ENCODE results near the gene PYGO2. TPM values are rescaled to one million over a fixed set of nuclear protein-coding genes. Genes with fewer than 3 reads are reported as not detected.
A peak's percentile ranks its signal among the peaks of the same experiment; 100 is the strongest.

PYGO2 gene, protein sequence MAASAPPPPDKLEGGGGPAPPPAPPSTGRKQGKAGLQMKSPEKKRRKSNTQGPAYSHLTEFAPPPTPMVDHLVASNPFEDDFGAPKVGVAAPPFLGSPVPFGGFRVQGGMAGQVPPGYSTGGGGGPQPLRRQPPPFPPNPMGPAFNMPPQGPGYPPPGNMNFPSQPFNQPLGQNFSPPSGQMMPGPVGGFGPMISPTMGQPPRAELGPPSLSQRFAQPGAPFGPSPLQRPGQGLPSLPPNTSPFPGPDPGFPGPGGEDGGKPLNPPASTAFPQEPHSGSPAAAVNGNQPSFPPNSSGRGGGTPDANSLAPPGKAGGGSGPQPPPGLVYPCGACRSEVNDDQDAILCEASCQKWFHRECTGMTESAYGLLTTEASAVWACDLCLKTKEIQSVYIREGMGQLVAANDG
- polyA plus RNA-seq: 10 to 100 TPM; 22.1 to 34.7 (median 24.8) TPM
- long read RNA-seq, donor 1: 0 reads
- long read RNA-seq, donor 2, transcript PYGO2-202 (3 exons, 3,146 nt): major isoform, 10 of 10 reads
- long read RNA-seq, donor 2, partial matches to known transcripts: 0 of 10 reads
- long read RNA-seq, donor 2, other reads (novel, unspliced or antisense): 0 of 10 reads
- long read RNA-seq, donor 3, transcript PYGO2-202 (3 exons, 3,146 nt): major isoform, 9 of 9 reads
- long read RNA-seq, donor 3, partial matches to known transcripts: 0 of 9 reads
- long read RNA-seq, donor 3, other reads (novel, unspliced or antisense): 0 of 9 reads
- long read RNA-seq, donor 4: 0 reads
- long read RNA-seq, donor 5, transcript PYGO2-202 (3 exons, 3,146 nt): major isoform, 7 of 7 reads
- long read RNA-seq, donor 5, partial matches to known transcripts: 0 of 7 reads
- long read RNA-seq, donor 5, other reads (novel, unspliced or antisense): 0 of 7 reads
- long read RNA-seq, donor 6, transcript PYGO2-202 (3 exons, 3,146 nt): major isoform, 11 of 12 reads
- long read RNA-seq, donor 6, partial matches to known transcripts: 0 of 12 reads
- long read RNA-seq, donor 6, other reads (novel, unspliced or antisense): 0 of 12 reads
- long read RNA-seq, donor 7: 0 reads
- long read RNA-seq, donor 8, partial matches to known transcripts: 0 of 2 reads
- long read RNA-seq, donor 8, other reads (novel, unspliced or antisense): 0 of 2 reads
- long read RNA-seq, donor 9, partial matches to known transcripts: 0 of 2 reads
- long read RNA-seq, donor 9, other reads (novel, unspliced or antisense): 0 of 2 reads
- long read RNA-seq, donor 10, transcript PYGO2-202 (3 exons, 3,146 nt): major isoform, 15 of 15 reads
- long read RNA-seq, donor 10, partial matches to known transcripts: 0 of 15 reads
- long read RNA-seq, donor 10, other reads (novel, unspliced or antisense): 0 of 15 reads

GRCh38 chr1:154961207-154962155 is at the start of gene PYGO2:
Gene PYGO2 (minus strand): TSS chr1:154961782. CDS start chr1:154961576, 206 bp downstream.
- Histone ChIP-seq H3K9me3 (ENCODE audit: control insufficient read depth in 2 of 2, insufficient read depth in 1 of 2, low read depth in 1 of 2, low read length in 1 of 2) (no peaks in the 10 kb centered on the region), H3K4me1 (ENCODE audit: control insufficient read depth in 3 of 3, insufficient read depth in 2 of 3, low read depth in 1 of 3, low read length in 2 of 3) (peaks cover 2 to 25% (median 7%) of the 10 kb centered on the region in 3 donors), H3K4me3 (ENCODE audit: low read depth in 1 of 3, low read length in 3 of 3) (peak within 1 kb of the TSS; percentile 78 to 89 (median 89)), H3K27ac (ENCODE audit: low read depth in 1 of 3, low read length in 2 of 3) (peak within 1 kb of the TSS; percentile 96 to 100 (median 97)), H3K27me3 (ENCODE audit: control insufficient read depth in 3 of 3, insufficient read depth in 3 of 3, low read length in 3 of 3) (no peaks in the 10 kb centered on the region), H3K36me3 (ENCODE audit: control insufficient read depth in 3 of 3, insufficient read depth in 2 of 3, low read depth in 1 of 3, low read length in 3 of 3) (peaks cover 12 to 55% (median 25%) of the 10 kb centered on the region in 3 donors)
- WGBS, 3 donors: 0 to 1% (median 0%) methylated on average over 64 to 93 of the region's 93 CpGs
- DNase-seq: peak; percentile 79 to 96
- FAIRE-seq: no peak

DNA sequence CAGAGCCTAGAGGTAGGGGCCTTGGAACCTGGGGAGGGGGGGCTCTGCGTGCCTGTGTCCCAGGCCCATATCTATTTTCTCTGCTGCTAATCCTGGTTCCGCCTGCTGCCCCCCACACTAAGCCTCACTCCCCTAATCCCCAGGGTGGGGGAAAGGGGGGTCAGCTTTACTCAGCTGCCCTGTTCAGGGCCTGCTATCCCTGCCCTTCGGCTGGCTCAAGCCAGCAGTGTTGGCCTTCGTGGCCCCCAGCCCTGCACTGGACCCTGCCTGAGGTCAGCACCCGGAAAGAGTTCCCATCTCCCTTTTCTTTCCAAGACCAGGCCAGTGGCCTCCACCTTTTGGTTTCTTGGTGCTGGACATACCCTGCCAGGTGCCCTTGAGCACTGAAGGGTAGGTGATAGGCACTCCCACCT is 49.4 kb upstream of the PYGO2 start:
- Histone ChIP-seq H3K9me3 (ENCODE audit: control insufficient read depth in 2 of 2, insufficient read depth in 1 of 2, low read depth in 1 of 2, low read length in 1 of 2) (no peaks in the 10 kb centered on the region), H3K36me3 (ENCODE audit: control insufficient read depth in 3 of 3, insufficient read depth in 2 of 3, low read depth in 1 of 3, low read length in 3 of 3) (peaks cover 6 to 94% (median 17%) of the 10 kb centered on the region in 3 donors), H3K4me3 (ENCODE audit: low read depth in 1 of 3, low read length in 3 of 3) (peak overlapping the region in 1 of 3 donors; percentile 60), H3K4me1 (ENCODE audit: control insufficient read depth in 3 of 3, insufficient read depth in 2 of 3, low read depth in 1 of 3, low read length in 2 of 3) (peaks cover 4 to 79% (median 30%) of the 10 kb centered on the region in 3 donors), H3K27ac (ENCODE audit: low read depth in 1 of 3, low read length in 2 of 3) (peak overlapping the region; percentile 28 to 95 (median 73)), H3K27me3 (ENCODE audit: control insufficient read depth in 3 of 3, insufficient read depth in 3 of 3, low read length in 3 of 3) (no peaks in the 10 kb centered on the region)
- no peak for DNase-seq
- no peak for FAIRE-seq
- 62 to 75% (median 64%) methylated on average over 4 to 5 of the region's 5 CpGs for WGBS, 3 donors

GRCh38 chr1:155010211-155010918 is 48.8 kb upstream of the PYGO2 start:
- FAIRE-seq (no peak), DNase-seq (peak in 1 of 2 donors; percentile 47)
- H3K36me3 ChIP-seq (ENCODE audit: control insufficient read depth in 3 of 3, insufficient read depth in 2 of 3, low read depth in 1 of 3, low read length in 3 of 3): peaks cover 3 to 94% (median 14%) of the 10 kb centered on the region in 3 donors
- 28 to 45% (median 28%) methylated on average over 8 to 11 of the region's 11 CpGs for WGBS, 3 donors
- H3K27me3 ChIP-seq (ENCODE audit: control insufficient read depth in 3 of 3, insufficient read depth in 3 of 3, low read length in 3 of 3): no peaks in the 10 kb centered on the region
- no peaks in the 10 kb centered on the region for H3K9me3 ChIP-seq (ENCODE audit: control insufficient read depth in 2 of 2, insufficient read depth in 1 of 2, low read depth in 1 of 2, low read length in 1 of 2)
- H3K27ac ChIP-seq (ENCODE audit: low read depth in 1 of 3, low read length in 2 of 3): peak overlapping the region; percentile 28 to 95 (median 73)
- H3K4me1 ChIP-seq (ENCODE audit: control insufficient read depth in 3 of 3, insufficient read depth in 2 of 3, low read depth in 1 of 3, low read length in 2 of 3): peaks cover 7 to 85% (median 36%) of the 10 kb centered on the region in 3 donors
- H3K4me3 ChIP-seq (ENCODE audit: low read depth in 1 of 3, low read length in 3 of 3): peak overlapping the region in 2 of 3 donors; percentile 38 to 60

DNA sequence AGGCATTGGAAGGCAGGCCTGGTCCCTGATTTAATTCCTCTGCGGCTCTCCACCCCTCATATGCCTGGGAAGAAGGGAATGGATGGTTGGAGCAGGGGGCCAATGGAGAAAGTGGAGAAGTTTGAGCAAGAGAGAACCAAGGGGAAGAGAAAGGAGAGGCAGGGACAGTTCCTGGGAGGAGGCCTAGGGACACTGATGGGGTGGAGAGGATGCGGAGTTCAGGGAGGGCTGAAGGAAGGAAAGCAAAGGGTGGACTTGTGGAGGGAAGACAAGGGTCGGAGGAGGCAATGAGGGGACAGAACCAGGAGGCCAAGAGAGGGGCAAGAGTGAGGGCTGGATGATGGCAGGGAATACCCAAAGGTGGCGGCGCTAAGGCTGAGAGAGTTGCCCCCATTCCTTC is 48.2 kb upstream of the PYGO2 start:
- Histone ChIP-seq H3K27ac (ENCODE audit: low read depth in 1 of 3, low read length in 2 of 3) (peak overlapping the region; percentile 17 to 95 (median 73)), H3K4me3 (ENCODE audit: low read depth in 1 of 3, low read length in 3 of 3) (peak overlapping the region in 2 of 3 donors; percentile 13 to 60), H3K9me3 (ENCODE audit: control insufficient read depth in 2 of 2, insufficient read depth in 1 of 2, low read depth in 1 of 2, low read length in 1 of 2) (no peaks in the 10 kb centered on the region), H3K36me3 (ENCODE audit: control insufficient read depth in 3 of 3, insufficient read depth in 2 of 3, low read depth in 1 of 3, low read length in 3 of 3) (peaks cover 0 to 92% (median 8%) of the 10 kb centered on the region in 3 donors), H3K27me3 (ENCODE audit: control insufficient read depth in 3 of 3, insufficient read depth in 3 of 3, low read length in 3 of 3) (no peaks in the 10 kb centered on the region), H3K4me1 (ENCODE audit: control insufficient read depth in 3 of 3, insufficient read depth in 2 of 3, low read depth in 1 of 3, low read length in 2 of 3) (peaks cover 7 to 89% (median 41%) of the 10 kb centered on the region in 3 donors)
- FAIRE-seq (no peak), DNase-seq (no peak)
- WGBS, 3 donors: 78 to 88% (median 83%) methylated on average over 5 of the region's 5 CpGs

DNA sequence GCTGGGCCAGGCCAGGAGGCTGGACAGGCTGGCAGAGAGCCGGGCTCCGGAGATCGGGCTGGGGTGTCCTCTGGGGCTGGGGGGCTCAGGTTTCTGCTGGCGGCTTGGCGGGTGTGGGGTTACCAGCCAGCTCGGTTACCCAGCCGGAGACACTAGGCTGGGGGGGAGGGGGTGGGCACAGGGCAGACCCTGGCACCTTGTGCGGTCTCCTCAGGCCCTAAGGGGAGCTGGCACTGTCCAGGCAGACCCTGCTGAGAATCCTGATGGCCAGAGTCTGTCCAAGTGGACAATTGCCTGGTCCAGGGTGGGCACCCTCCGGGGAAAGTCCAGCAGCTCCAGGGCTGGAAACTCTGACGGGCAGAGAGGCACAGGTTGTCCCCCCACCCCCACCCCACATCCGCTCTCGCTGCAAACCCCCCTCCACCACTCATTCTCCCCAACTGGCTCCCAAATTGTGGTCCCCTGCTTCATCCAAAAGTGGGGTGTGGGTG is 47.7 kb upstream of the PYGO2 start:
- no peak for FAIRE-seq
- 40 to 70% (median 67%) methylated on average over 8 to 12 of the region's 12 CpGs for WGBS, 3 donors
- peak overlapping the region; percentile 64 to 96 (median 95) for H3K27ac ChIP-seq (ENCODE audit: low read depth in 1 of 3, low read length in 2 of 3)
- no peaks in the 10 kb centered on the region for H3K9me3 ChIP-seq (ENCODE audit: control insufficient read depth in 2 of 2, insufficient read depth in 1 of 2, low read depth in 1 of 2, low read length in 1 of 2)
- peaks cover 7 to 94% (median 46%) of the 10 kb centered on the region in 3 donors for H3K4me1 ChIP-seq (ENCODE audit: control insufficient read depth in 3 of 3, insufficient read depth in 2 of 3, low read depth in 1 of 3, low read length in 2 of 3)
- peak overlapping the region in 2 of 3 donors; percentile 23 to 60 for H3K4me3 ChIP-seq (ENCODE audit: low read depth in 1 of 3, low read length in 3 of 3)
- DNase-seq: no peak
- no peaks in the 10 kb centered on the region for H3K27me3 ChIP-seq (ENCODE audit: control insufficient read depth in 3 of 3, insufficient read depth in 3 of 3, low read length in 3 of 3)
- peaks cover 0 to 92% (median 4%) of the 10 kb centered on the region in 3 donors for H3K36me3 ChIP-seq (ENCODE audit: control insufficient read depth in 3 of 3, insufficient read depth in 2 of 3, low read depth in 1 of 3, low read length in 3 of 3)

- WGBS, 3 donors: 4 to 44% (median 44%) methylated on average over 12 to 16 of the region's 16 CpGs
- peak in 1 of 2 donors; percentile 83 for DNase-seq
- H3K27me3 ChIP-seq (ENCODE audit: control insufficient read depth in 3 of 3, insufficient read depth in 3 of 3, low read length in 3 of 3): no peaks in the 10 kb centered on the region
- no peak for FAIRE-seq
- H3K4me1 ChIP-seq (ENCODE audit: control insufficient read depth in 3 of 3, insufficient read depth in 2 of 3, low read depth in 1 of 3, low read length in 2 of 3): peaks cover 7 to 91% (median 41%) of the 10 kb centered on the region in 3 donors
- H3K9me3 ChIP-seq (ENCODE audit: control insufficient read depth in 2 of 2, insufficient read depth in 1 of 2, low read depth in 1 of 2, low read length in 1 of 2): no peaks in the 10 kb centered on the region
- peak overlapping the region; percentile 64 to 96 (median 95) for H3K27ac ChIP-seq (ENCODE audit: low read depth in 1 of 3, low read length in 2 of 3)
- peaks cover 0 to 86% (median 4%) of the 10 kb centered on the region in 3 donors for H3K36me3 ChIP-seq (ENCODE audit: control insufficient read depth in 3 of 3, insufficient read depth in 2 of 3, low read depth in 1 of 3, low read length in 3 of 3)
- peak overlapping the region; percentile 23 to 60 (median 30) for H3K4me3 ChIP-seq (ENCODE audit: low read depth in 1 of 3, low read length in 3 of 3)
Measured at GRCh38 chr1:155008015-155008941, 46.7 kb upstream of the PYGO2 start.
